Urinary bladder (tissue), 4 donors: ENCODE data around the gene PTPRF. TPM values are rescaled to one million over a fixed set of nuclear protein-coding genes. Genes with fewer than 3 reads are reported as not detected.

Experiments
- DNase-seq: peaks from one replicate; pipeline ENCODE4 v3.0.0-alpha.2; 2015; ENCODE audit errors: extremely low spot score
- H3K27ac ChIP-seq: one replicate; pipeline ENCODE4 v1.5.1; 2013; ENCODE audit warnings: low read depth, mild to moderate bottlenecking, moderate library complexity
- H3K36me3 ChIP-seq: one replicate; pipeline ENCODE4 v1.6.1; 2013; ENCODE audit warnings: mild to moderate bottlenecking, moderate library complexity; ENCODE audit not compliant: insufficient read depth
- H3K4me1 ChIP-seq: one replicate; pipeline ENCODE4 v1.6.1; 2013; ENCODE audit warnings: mild to moderate bottlenecking, moderate library complexity; ENCODE audit not compliant: insufficient read depth
- H3K4me3 ChIP-seq: one replicate; pipeline ENCODE4 v1.5.1; 2013; ENCODE audit warnings: low read depth, low read length
- WGBS: extraction: QIAGEN DNeasy Blood & Tissue Kit; methylation state at CpG from one replicate; pipeline ENCODE4 v1.1.7; 2013; 5-methylcytosine and 5-hydroxymethylcytosine counted together
- polyA plus RNA-seq: library from polyadenylated mRNA; stranded (reverse); fragments of 200-250 nt; gene quantifications from one replicate; pipeline ENCODE4 v1.2.3, GENCODE V29; 2013
- total RNA-seq: library from RNA; depleted of rRNA; stranded (reverse); fragments of >200 nt; gene quantifications from one replicate; pipeline ENCODE4 v1.2.3, GENCODE V29; 2014
- donor health status: healthy with polysubstance abuse.
- donor health status: healthy.

PTPRF gene
- total and polyA plus RNA-seq, 2 donors = 48.7 to 66.3 TPM

DNA sequence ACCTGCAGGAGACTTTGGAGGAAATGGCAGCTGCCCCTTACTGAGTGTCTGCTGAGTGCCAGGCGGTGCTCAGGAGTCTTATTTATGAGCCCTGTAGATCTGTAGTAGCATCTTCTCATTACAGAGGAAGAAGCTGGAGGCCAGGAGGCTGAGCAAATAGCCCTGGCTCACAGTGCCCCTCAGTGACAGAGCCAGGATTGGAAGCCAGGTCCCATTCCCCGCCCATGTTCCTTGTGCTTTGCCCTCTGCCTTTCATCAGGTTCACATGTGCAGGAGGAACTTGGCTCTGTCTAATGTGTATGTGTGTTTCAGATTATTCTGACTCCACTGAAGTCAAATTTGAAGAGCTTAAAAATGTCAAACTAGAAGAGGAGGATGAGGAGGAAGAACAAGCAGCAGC, 140.5 kb downstream of the PTPRF start:
- Histone ChIP-seq H3K36me3 (peaks cover 16% of the 10 kb centered on the region), H3K4me3 (no peak overlapping the region), H3K4me1 (no peaks in the 10 kb centered on the region), H3K27ac (no peak overlapping the region)
- 88% methylated on average over 2 of the region's 2 CpGs for whole genome bisulfite sequencing
- DNase-seq = no peak

DNA sequence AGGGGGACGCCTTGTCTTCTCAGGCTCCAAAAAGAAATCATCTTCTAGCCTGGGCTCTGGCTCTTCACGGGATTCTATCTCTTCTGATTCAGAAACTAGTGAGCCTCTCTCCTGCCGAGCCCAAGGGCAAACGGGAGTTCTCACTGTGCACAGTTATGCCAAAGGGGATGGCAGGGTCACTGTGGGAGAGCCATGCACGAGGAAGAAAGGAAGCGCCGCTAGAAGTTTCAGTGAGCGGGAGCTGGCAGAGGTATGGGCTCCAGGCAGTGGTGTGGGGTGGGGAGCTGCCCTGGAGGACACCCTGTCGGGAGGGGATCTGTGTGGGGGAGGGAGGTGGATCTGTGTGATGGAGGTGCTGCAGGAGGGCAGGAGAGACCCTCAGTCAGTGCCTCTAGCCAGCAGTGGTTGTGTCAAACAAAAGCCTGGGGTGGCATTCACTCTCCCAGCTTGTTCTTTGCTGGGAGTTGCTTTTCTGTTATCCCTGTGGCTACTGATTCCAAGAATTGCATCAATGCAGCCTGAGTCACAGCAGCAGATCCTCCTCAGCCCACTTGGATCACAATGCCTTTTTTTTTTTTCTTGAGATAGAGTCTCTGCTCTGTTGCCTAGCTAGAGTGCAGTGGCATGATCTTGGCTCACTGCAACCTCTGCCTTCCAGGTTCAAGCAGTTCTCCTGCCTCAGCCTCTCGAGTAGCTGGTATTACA, 141.1 kb downstream of the PTPRF start:
- Histone ChIP-seq H3K36me3 (peaks cover 13% of the 10 kb centered on the region), H3K27ac (no peak overlapping the region), H3K4me3 (no peak overlapping the region), H3K4me1 (no peaks in the 10 kb centered on the region)
- WGBS = 85% methylated on average over 10 of the region's 10 CpGs
- no peak for DNase-seq

DNA sequence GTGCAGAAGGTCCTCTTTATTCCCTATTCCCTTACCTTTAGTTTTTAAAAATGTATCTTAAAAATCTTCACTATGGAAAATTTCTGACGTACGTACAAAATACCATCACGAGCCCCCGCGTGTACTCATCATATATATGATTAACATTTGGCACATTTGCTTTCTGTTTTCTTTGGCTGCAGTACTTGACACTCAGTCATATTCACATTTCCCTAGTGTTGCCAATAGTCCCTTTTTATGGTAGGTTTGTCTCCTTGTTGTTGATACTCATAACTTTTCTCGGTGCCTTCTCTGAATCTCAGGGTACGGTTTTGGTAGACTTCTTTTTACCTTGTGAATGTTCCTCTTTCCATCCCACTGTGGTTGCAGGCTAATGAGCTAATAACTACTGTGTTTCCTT, 142.6 kb downstream of the PTPRF start:
- DNase-seq = no peak
- no peaks in the 10 kb centered on the region for H3K4me1 ChIP-seq
- WGBS = 95% methylated on average over 7 of the region's 7 CpGs
- no peak overlapping the region for H3K4me3 ChIP-seq
- H3K27ac ChIP-seq = no peak overlapping the region
- H3K36me3 ChIP-seq = peaks cover 11% of the 10 kb centered on the region

Other genes starting within 250 kb of the PTPRF start
- gene C1orf210, start 245.3 kb upstream of the PTPRF start, total RNA-seq = 0.90 TPM
- 1.4 TPM for gene C1orf210, start 245.3 kb upstream of the PTPRF start, polyA plus RNA-seq
- gene TIE1, start 229.9 kb upstream of the PTPRF start, total RNA-seq = 38.5 TPM
- 35.2 TPM for gene TIE1, start 229.9 kb upstream of the PTPRF start, polyA plus RNA-seq
- gene MPL, start 193.1 kb upstream of the PTPRF start, total RNA-seq = not detected
- 0.33 TPM for gene MPL, start 193.1 kb upstream of the PTPRF start, polyA plus RNA-seq
- 12.3 TPM for gene CDC20, start 171.9 kb upstream of the PTPRF start, total RNA-seq
- gene CDC20, start 171.9 kb upstream of the PTPRF start, polyA plus RNA-seq = 1.7 TPM
- gene ELOVL1, start 162.9 kb upstream of the PTPRF start, total RNA-seq = 28.1 TPM
- gene ELOVL1, start 162.9 kb upstream of the PTPRF start, polyA plus RNA-seq = 108 TPM
- 33.6 TPM for gene MED8, start 141.1 kb upstream of the PTPRF start, total RNA-seq
- 31.5 TPM for gene MED8, start 141.1 kb upstream of the PTPRF start, polyA plus RNA-seq
- 42.3 TPM for gene SZT2, start 141.0 kb upstream of the PTPRF start, total RNA-seq
- gene SZT2, start 141.0 kb upstream of the PTPRF start, polyA plus RNA-seq = 14.9 TPM
- 27.8 TPM for gene HYI, start 77.0 kb upstream of the PTPRF start, total RNA-seq
- gene HYI, start 77.0 kb upstream of the PTPRF start, polyA plus RNA-seq = 49.3 TPM
- gene KDM4A, start 119.3 kb downstream of the PTPRF start, total RNA-seq = 41.4 TPM
- gene KDM4A, start 119.3 kb downstream of the PTPRF start, polyA plus RNA-seq = 14.7 TPM
- 27.2 TPM for gene ST3GAL3, start 176.7 kb downstream of the PTPRF start, total RNA-seq
- gene ST3GAL3, start 176.7 kb downstream of the PTPRF start, polyA plus RNA-seq = 25.4 TPM